ENCODE data around the gene NXPE4. TPM values are rescaled to one million over a fixed set of nuclear protein-coding genes. Genes with fewer than 3 reads are reported as not detected.

Gene NXPE4
- total and polyA plus RNA-seq, 2 of the 8 experiments (the other 6 are each of a cell fraction or from before 2014, with no cell fraction given), result not detected

GRCh38 chr11:114618139-114618538 lies 22.6 kb upstream of the NXPE4 start:
- POLR2A ChIA-PET (ENCODE audit: partially characterized antibody), result no interaction called here
- DNase-seq (ENCODE audit: low read depth in 1 of 2, low spot score in 2 of 2), result no peak
- no peaks in the 10 kb centered on the region for H3K79me2 ChIP-seq (ENCODE audit: control insufficient read depth in 1 of 2, insufficient read depth in 2 of 2, low read length in 2 of 2)
- no peaks in the 10 kb centered on the region for H3K27me3 ChIP-seq (replicated peaks in 1 of 4; ENCODE audit: control insufficient read depth in 3 of 4, extremely low read depth in 1 of 4, insufficient read depth in 3 of 4, low read length in 3 of 4)
- no peak overlapping the region for H4K91ac ChIP-seq (replicated peaks; ENCODE audit: insufficient read length, low read length)
- no peak overlapping the region for H4K5ac ChIP-seq (ENCODE audit: insufficient read length, low read depth, low read length)
- H2BK120ac ChIP-seq (replicated peaks; ENCODE audit: low read depth, low read length), result no peak overlapping the region
- no peak for FAIRE-seq
- peaks cover 0 to 5% (median 0%) of the 10 kb centered on the region in 4 experiments; a peak in 1 of 8 replicates for H3K36me3 ChIP-seq (ENCODE audit: control insufficient read depth in 2 of 4, insufficient read depth in 4 of 4, low read length in 3 of 4)
- H3K9me3 ChIP-seq (ENCODE audit: insufficient read depth in 2 of 2, low read depth in 1 of 2, low read length in 1 of 2), result peaks cover 37 to 88% of the 10 kb centered on the region in 2 experiments; a peak in 3 of 4 replicates
- H3K14ac ChIP-seq (ENCODE audit: insufficient read length), result no peak overlapping the region
- H2BK12ac ChIP-seq (ENCODE audit: low read depth, low read length), result no peak overlapping the region
- no peak overlapping the region for H2BK15ac ChIP-seq (ENCODE audit: low read length)
- no peaks in the 10 kb centered on the region for H3K79me1 ChIP-seq (ENCODE audit: low read depth, low read length)
- no peak overlapping the region for H3K4ac ChIP-seq (replicated peaks; ENCODE audit: insufficient read length, low read depth, low read length)
- H3K56ac ChIP-seq (replicated peaks; ENCODE audit: insufficient read length, low read depth, low read length), result no peak overlapping the region
- no peak for TF ChIP-seq RFX5 (IDR thresholded peaks at IDR 0.05; ENCODE audit: borderline replicate concordance, low read depth, low read length)
- no peak for TF ChIP-seq SIX5 (IDR thresholded peaks at IDR 0.05; ENCODE audit: low read depth, low read length)
- no peak for TF ChIP-seq HDAC6 (IDR thresholded peaks at IDR 0.05; ENCODE audit: low read depth, low read length)
- TF ChIP-seq KDM1A (IDR thresholded peaks at IDR 0.05; ENCODE audit: borderline replicate concordance, low read length), result no peak
- TF ChIP-seq YY1 (IDR thresholded peaks at IDR 0.05; ENCODE audit: low read depth, low read length), result no peak
- TF ChIP-seq RBBP5 (IDR thresholded peaks at IDR 0.05; ENCODE audit: borderline replicate concordance, low read depth, low read length), result no peak
- TF ChIP-seq ZNF274 (IDR thresholded peaks at IDR 0.05; ENCODE audit: borderline replicate concordance, extremely low read depth, low read length), result no peak
- TF ChIP-seq KDM5A (IDR thresholded peaks at IDR 0.05; ENCODE audit: low read length), result no peak
- TF ChIP-seq USF2 (IDR thresholded peaks at IDR 0.05; ENCODE audit: low read length), result no peak
- TF ChIP-seq ATF2 (IDR thresholded peaks at IDR 0.05; ENCODE audit: low read length), result no peak
- TF ChIP-seq BCL11A (IDR thresholded peaks at IDR 0.05; ENCODE audit: low read depth in 2 of 2, low read length in 2 of 2), result no peak
- no peak for TF ChIP-seq EZH2 (IDR thresholded peaks at IDR 0.05; ENCODE audit: low read depth, low read length, severe bottlenecking)
- H2AK5ac ChIP-seq (ENCODE audit: low read depth, low read length), result no peak overlapping the region
- H3K4me3 ChIP-seq (ENCODE audit: extremely low read depth in 1 of 4, insufficient read depth in 2 of 4, low read depth in 3 of 4, low read length in 4 of 4), result no peak overlapping the region
- H3K23ac ChIP-seq (ENCODE audit: insufficient read length), result no peak overlapping the region
- H3K18ac ChIP-seq (ENCODE audit: extremely low read depth, low read length), result no peak overlapping the region
- WGBS, 2 experiments (ENCODE audit: extremely low coverage in 1 of 2, insufficient coverage in 1 of 2, insufficient read length in 1 of 2, insufficient replicate concordance in 2 of 2, low coverage in 1 of 2, low lambda C conversion rate in 2 of 2, missing lambda C conversion rate in 1 of 2), result 93% methylated on average over 5 of the region's 5 CpGs; no CpG with 5 or more reads in 1 of the 2 experiments
- no peak overlapping the region for H3K4me2 ChIP-seq (ENCODE audit: insufficient read depth in 1 of 2, low read depth in 2 of 2, low read length in 2 of 2)
- H3K9ac ChIP-seq (replicated peaks in 1 of 4; ENCODE audit: extremely low read depth in 1 of 4, low read depth in 3 of 4, low read length in 3 of 4), result no peak overlapping the region
- H3K27ac ChIP-seq (ENCODE audit: low read depth, low read length), result no peak overlapping the region
- H2BK20ac ChIP-seq (ENCODE audit: low read length), result no peak overlapping the region
- no peak overlapping the region for H2AFZ ChIP-seq (ENCODE audit: low read length)
- no peaks in the 10 kb centered on the region for H3K4me1 ChIP-seq (replicated peaks in 1 of 4; ENCODE audit: control insufficient read depth in 3 of 4, insufficient read depth in 4 of 4, low read length in 3 of 4)
- CTCF ChIA-PET (ENCODE audit: partially characterized antibody), result no interaction called here
- H4K20me1 ChIP-seq (replicated peaks in 1 of 2; ENCODE audit: control insufficient read depth in 1 of 2, insufficient read depth in 2 of 2, low read length in 2 of 2), result no peaks in the 10 kb centered on the region
- no peak overlapping the region for H4K8ac ChIP-seq (ENCODE audit: extremely low read depth, insufficient read depth, low read length)
- H2BK5ac ChIP-seq (ENCODE audit: low read depth, low read length), result no peak overlapping the region
- H3K23me2 ChIP-seq (ENCODE audit: low read depth, low read length), result no peaks in the 10 kb centered on the region

Measured in H1 (cell line).